Adipocyte (in vitro differentiated cells): ENCODE measurements around the gene RBMS1.
A peak's percentile ranks its signal among the peaks of the same experiment; 100 is the strongest.

Source experiments
- DNase-seq: peaks from one replicate; pipeline ENCODE4 v3.0.0-alpha.2; 2015; ENCODE audit warnings: low read depth
- H3K27me3 ChIP-seq: replicated peaks from 2 replicates; pipeline ENCODE4 v1.7.0; 2013; ENCODE audit warnings: mild to moderate bottlenecking, low read length, moderate library complexity; ENCODE audit not compliant: control insufficient read depth, insufficient read depth
- H3K36me3 ChIP-seq: 2 replicates; pipeline ENCODE4 v1.7.0; 2013; ENCODE audit warnings: low read length, mild to moderate bottlenecking, moderate library complexity; ENCODE audit not compliant: control insufficient read depth, insufficient read depth, severe bottlenecking
- H3K4me1 ChIP-seq: 2 replicates; pipeline ENCODE4 v1.7.0; 2013; ENCODE audit warnings: mild to moderate bottlenecking, low read length, moderate library complexity; ENCODE audit not compliant: control insufficient read depth, insufficient read depth
- H3K4me3 ChIP-seq: 2 replicates; pipeline ENCODE4 v1.7.0; 2013; ENCODE audit warnings: mild to moderate bottlenecking, low read length, moderate library complexity
- H3K9ac ChIP-seq: 2 replicates; pipeline ENCODE4 v1.7.0; 2013; ENCODE audit warnings: mild to moderate bottlenecking, low read length, moderate library complexity
- H3K9me3 ChIP-seq: 2 replicates; pipeline ENCODE4 v1.7.0; 2013; ENCODE audit warnings: mild to moderate bottlenecking, low read length, moderate library complexity; ENCODE audit not compliant: control insufficient read depth

Gene RBMS1

DNA sequence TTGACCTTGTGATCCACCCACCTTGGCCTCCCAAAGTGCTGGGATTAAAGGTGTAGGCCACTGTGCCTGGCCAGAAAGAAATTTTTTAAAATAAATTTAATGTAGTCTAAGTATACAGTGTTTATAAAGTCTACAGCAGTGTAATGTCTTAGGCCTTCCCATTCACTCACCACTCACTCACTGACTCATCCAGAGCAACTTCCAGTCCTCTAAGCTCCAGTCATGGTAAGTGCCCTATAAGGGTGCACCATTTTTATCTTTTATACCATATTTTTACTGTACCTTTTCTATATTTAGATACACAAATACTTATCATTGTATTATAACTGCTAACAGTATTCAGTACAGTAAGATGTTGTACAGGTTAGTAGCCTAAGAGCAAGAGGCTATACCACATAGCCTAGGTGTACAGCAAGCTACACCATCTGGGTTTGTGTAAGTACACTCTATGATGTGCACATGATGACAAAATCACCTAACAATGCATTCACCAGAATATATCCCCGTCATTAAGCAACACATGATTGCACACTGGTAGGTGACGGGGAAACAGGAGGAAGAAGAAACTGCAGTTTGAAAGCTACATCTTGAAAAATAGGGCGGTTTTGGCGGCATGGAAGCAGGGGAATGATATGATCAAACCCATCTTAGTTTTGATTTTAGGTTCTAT, 188.4 kb downstream of the RBMS1 start:
- no peak overlapping the region for H3K4me3 ChIP-seq
- H3K36me3 ChIP-seq = peaks cover 63% of the 10 kb centered on the region
- DNase-seq = peak; percentile 54
- no peaks in the 10 kb centered on the region for H3K9me3 ChIP-seq
- peaks cover 67% of the 10 kb centered on the region for H3K4me1 ChIP-seq
- no peak overlapping the region for H3K9ac ChIP-seq
- H3K27me3 ChIP-seq = no peaks in the 10 kb centered on the region

GRCh38 chr2:160303527-160303926, 190.1 kb downstream of the RBMS1 start:
- peaks cover 59% of the 10 kb centered on the region for H3K4me1 ChIP-seq
- H3K9ac ChIP-seq = no peak overlapping the region
- DNase-seq = no peak
- H3K27me3 ChIP-seq = no peaks in the 10 kb centered on the region
- H3K36me3 ChIP-seq = peaks cover 66% of the 10 kb centered on the region
- H3K4me3 ChIP-seq = no peak overlapping the region
- no peaks in the 10 kb centered on the region for H3K9me3 ChIP-seq

DNA sequence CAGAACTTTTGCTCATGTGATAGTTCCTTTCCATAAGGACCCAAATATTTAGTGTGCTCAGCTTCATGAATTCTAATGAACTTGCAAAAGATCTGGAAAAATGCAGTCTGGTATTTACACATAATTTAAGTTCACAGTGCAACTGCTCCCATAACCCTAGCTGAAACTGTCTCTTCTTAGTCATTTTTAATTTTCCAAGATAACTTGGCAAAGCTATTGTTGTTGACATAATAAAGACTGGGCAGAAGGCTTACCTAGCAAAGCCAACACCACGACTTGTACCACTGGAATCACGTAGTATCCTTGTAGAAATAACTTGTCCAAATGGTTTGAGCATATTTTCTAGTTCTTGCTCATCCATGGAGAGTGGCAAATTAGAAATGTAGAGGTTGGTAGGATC, 190.5 kb downstream of the RBMS1 start:
- H3K36me3 ChIP-seq = peaks cover 66% of the 10 kb centered on the region
- H3K27me3 ChIP-seq = no peaks in the 10 kb centered on the region
- no peaks in the 10 kb centered on the region for H3K9me3 ChIP-seq
- H3K4me1 ChIP-seq = peaks cover 54% of the 10 kb centered on the region
- no peak for DNase-seq
- H3K4me3 ChIP-seq = no peak overlapping the region
- H3K9ac ChIP-seq = no peak overlapping the region

DNA sequence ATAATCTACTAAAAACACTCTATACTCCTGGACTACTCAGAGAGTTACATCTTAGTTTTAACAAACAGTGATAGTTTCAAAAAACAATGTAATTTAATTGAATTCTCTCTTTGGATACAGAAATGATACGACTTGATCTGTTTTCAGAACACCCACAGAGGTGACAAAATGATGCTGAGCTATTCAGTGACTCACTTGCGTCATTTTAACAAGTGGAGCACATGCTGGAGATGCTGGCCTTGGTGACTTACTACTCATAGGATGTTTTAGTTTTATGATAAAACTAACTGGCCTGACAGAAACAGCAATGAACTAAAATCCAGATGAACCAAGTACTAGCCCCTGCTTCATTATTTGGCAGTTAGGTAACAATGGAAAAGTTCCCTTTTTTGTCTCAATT, 192.2 kb downstream of the RBMS1 start:
- Histone ChIP-seq H3K27me3 (no peaks in the 10 kb centered on the region), H3K4me1 (peaks cover 48% of the 10 kb centered on the region), H3K4me3 (no peak overlapping the region), H3K9ac (no peak overlapping the region), H3K36me3 (peaks cover 79% of the 10 kb centered on the region), H3K9me3 (no peaks in the 10 kb centered on the region)
- DNase-seq = no peak

- Histone ChIP-seq H3K9ac (no peak overlapping the region), H3K27me3 (no peaks in the 10 kb centered on the region), H3K4me1 (peaks cover 41% of the 10 kb centered on the region), H3K36me3 (peaks cover 86% of the 10 kb centered on the region), H3K4me3 (no peak overlapping the region), H3K9me3 (no peaks in the 10 kb centered on the region)
- no peak for DNase-seq
Measured at GRCh38 chr2:160300203-160300602, 193.4 kb downstream of the RBMS1 start.

DNA sequence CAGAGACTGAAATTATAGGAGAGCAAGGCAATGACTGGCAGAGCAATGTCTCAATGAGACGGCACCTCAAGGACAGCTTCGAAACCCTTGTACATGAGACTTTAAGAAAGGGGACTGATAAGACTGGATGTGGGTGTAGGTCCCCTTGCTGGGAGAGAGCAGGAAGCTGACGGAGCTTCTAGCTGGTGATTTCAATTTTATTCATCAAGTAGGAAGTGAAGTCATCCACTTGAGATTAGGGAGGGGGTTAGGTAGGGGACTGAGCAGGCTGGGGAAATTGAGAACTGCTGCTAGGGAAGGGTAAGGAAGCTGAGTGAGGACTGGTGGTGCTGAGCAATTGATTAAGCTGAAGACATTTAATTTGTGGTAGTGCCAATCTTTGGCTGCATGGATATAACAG, 194.1 kb downstream of the RBMS1 start:
- Histone ChIP-seq H3K4me3 (no peak overlapping the region), H3K27me3 (no peaks in the 10 kb centered on the region), H3K4me1 (peaks cover 46% of the 10 kb centered on the region), H3K9ac (no peak overlapping the region), H3K9me3 (no peaks in the 10 kb centered on the region), H3K36me3 (peaks cover 88% of the 10 kb centered on the region)
- DNase-seq = no peak

DNA sequence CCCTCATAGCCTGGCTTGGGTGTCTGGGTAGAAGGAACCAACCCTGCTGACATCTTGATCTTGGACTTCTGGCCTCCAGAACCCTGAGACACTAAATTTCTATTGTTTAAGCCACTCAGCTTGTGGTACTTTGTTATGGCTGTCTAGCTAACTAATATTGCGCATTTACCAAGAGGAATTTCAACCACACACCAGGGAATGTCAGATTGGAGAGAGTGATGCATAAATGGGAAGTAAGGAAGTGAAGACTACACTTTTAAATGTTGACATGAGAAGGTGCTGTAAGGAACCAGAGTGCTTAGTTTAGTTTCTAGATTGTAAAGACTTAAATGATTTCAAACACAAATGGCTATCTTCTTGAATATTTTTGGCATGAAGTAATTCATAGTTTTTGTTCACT, 194.6 kb downstream of the RBMS1 start:
- H3K9ac ChIP-seq = no peak overlapping the region
- no peak for DNase-seq
- no peaks in the 10 kb centered on the region for H3K9me3 ChIP-seq
- no peaks in the 10 kb centered on the region for H3K27me3 ChIP-seq
- H3K4me3 ChIP-seq = no peak overlapping the region
- H3K36me3 ChIP-seq = peaks cover 85% of the 10 kb centered on the region
- H3K4me1 ChIP-seq = peaks cover 47% of the 10 kb centered on the region

DNA sequence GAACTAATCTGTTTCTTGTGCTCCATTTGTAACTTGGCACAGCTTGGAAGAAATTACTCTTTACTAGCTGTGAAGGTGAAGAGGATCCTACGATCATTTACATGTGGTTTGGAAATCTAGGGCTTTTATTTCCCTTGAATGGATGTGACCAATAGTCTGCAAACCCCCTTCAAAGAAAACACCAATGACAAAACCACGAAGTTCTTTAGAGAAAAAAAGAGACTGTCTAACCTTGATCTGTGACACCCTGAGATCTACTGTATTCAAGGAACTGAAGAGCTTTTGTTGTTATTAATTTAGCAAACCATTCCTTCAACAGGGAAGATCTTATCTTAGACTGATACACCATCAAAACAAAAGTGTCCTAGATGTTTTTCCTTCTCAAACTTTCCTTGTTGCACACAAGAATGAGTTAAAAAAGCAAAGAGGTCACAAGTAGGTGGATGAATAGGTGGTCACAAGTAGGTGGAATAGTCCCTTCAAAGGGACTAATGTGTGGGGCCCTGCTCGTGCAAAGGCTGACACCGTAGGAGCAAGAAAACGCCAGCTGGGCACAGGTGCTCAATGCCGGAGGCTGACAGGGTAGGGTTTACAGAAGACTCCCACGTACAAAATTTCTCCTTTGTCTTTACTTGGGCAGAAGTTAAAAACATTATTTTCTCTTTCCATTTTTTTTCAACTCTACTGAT, 197.9 kb downstream of the RBMS1 start:
- DNase-seq = no peak
- peaks cover 60% of the 10 kb centered on the region for H3K36me3 ChIP-seq
- peaks cover 67% of the 10 kb centered on the region for H3K4me1 ChIP-seq
- H3K4me3 ChIP-seq = no peak overlapping the region
- H3K9ac ChIP-seq = no peak overlapping the region
- H3K27me3 ChIP-seq = no peaks in the 10 kb centered on the region
- H3K9me3 ChIP-seq = no peaks in the 10 kb centered on the region

- Histone ChIP-seq H3K4me1 (peaks cover 75% of the 10 kb centered on the region), H3K36me3 (peaks cover 53% of the 10 kb centered on the region), H3K27me3 (no peaks in the 10 kb centered on the region), H3K9ac (peak overlapping the region; percentile 73), H3K9me3 (no peaks in the 10 kb centered on the region), H3K4me3 (peak overlapping the region; percentile 4)
- DNase-seq = no peak
Measured at GRCh38 chr2:160294889-160295288, 198.7 kb downstream of the RBMS1 start.

GRCh38 chr2:160294339-160294803, 199.2 kb downstream of the RBMS1 start:
- peaks cover 52% of the 10 kb centered on the region for H3K36me3 ChIP-seq
- peak overlapping the region; percentile 73 for H3K9ac ChIP-seq
- H3K4me1 ChIP-seq = peaks cover 77% of the 10 kb centered on the region
- no peaks in the 10 kb centered on the region for H3K27me3 ChIP-seq
- DNase-seq = peak; percentile 73
- peak overlapping the region; percentile 4 for H3K4me3 ChIP-seq
- H3K9me3 ChIP-seq = no peaks in the 10 kb centered on the region

DNA sequence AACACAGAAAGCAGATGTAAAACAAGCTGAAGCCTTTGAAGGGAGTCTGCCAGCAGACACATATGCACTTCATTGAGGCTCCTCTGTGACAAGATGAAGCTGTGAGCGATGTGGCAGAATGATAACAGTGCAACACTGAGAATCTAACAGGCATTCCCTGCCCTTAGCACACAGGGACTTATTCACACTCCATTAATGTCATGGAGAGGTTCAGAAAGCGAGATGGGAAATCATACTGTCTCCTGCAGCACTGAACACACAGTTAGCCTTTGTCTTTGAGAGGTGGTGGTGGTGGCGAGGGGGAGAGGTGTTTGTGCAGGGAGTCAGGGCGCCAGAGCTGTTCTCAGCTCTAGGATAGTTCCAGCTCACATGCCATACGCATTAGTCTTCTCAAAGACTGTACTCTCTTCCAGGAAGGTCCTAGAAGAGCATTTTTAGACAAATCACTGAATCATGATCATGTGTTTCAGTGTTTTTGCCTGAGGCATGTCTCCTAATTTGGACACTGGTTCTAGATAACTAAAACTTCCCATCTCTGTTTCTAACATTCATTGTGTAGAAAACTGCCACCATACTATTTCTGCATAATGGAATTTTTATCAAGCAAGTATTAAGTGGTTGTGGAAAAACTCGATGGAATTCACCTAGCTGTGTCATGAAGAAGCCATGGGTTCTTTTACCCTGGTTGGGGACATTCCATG, 200.1 kb downstream of the RBMS1 start:
- H3K36me3 ChIP-seq = peaks cover 47% of the 10 kb centered on the region
- peaks cover 81% of the 10 kb centered on the region for H3K4me1 ChIP-seq
- DNase-seq = peak; percentile 90
- no peaks in the 10 kb centered on the region for H3K9me3 ChIP-seq
- peak overlapping the region; percentile 6 for H3K4me3 ChIP-seq
- no peaks in the 10 kb centered on the region for H3K27me3 ChIP-seq
- peak overlapping the region; percentile 73 for H3K9ac ChIP-seq
